GM19455 (cell line): ENCODE data around the gene SLC35D2.
A peak's percentile ranks its signal among the peaks of the same experiment; 100 is the strongest.

ENCODE experiments used
- ATAC-seq: cut with Tn5 transposase; IDR thresholded peaks from one replicate; pipeline ENCODE4 v1.9.1; 2021; ENCODE audit not compliant: unreplicated experiment

SLC35D2 gene

GRCh38 chr9:96383165-96383942, at the start of gene SLC35D2:
Gene SLC35D2, minus strand, starts transcription at chr9:96383711. Its CDS starts 77 bp downstream, at chr9:96383634.
- no peak for ATAC-seq

GRCh38 chr9:96430377-96430776, 46.9 kb upstream of the SLC35D2 start:
- no peak for ATAC-seq

GRCh38 chr9:96429732-96430131, 46.2 kb upstream of the SLC35D2 start:
- ATAC-seq = no peak

GRCh38 chr9:96425500-96426169, 42.1 kb upstream of the SLC35D2 start:
- no peak for ATAC-seq

- ATAC-seq = no peak
Observed at GRCh38 chr9:96423985-96424336, 40.5 kb upstream of the SLC35D2 start.

- no peak for ATAC-seq
Observed at GRCh38 chr9:96423322-96423984, 39.9 kb upstream of the SLC35D2 start.

- ATAC-seq = no peak
Observed at GRCh38 chr9:96420468-96421219, 37.1 kb upstream of the SLC35D2 start.

- ATAC-seq = no peak
Observed at GRCh38 chr9:96419691-96419969, 36.1 kb upstream of the SLC35D2 start.

- peak; percentile 39 for ATAC-seq
Observed at GRCh38 chr9:96418920-96419690, 35.6 kb upstream of the SLC35D2 start.

GRCh38 chr9:96418083-96418919, 34.8 kb upstream of the SLC35D2 start, which contains the start of gene ZNF367:
Gene ZNF367, minus strand, starts transcription at chr9:96418370. Its CDS starts 338 bp downstream, at chr9:96418032.
- peak; percentile 74 for ATAC-seq

- peak; percentile 6 for ATAC-seq
Observed at GRCh38 chr9:96417661-96418082, 34.2 kb upstream of the SLC35D2 start.

GRCh38 chr9:96417051-96417586, 33.6 kb upstream of the SLC35D2 start:
- peak; percentile 19 for ATAC-seq

GRCh38 chr9:96413302-96414221, 30.1 kb upstream of the SLC35D2 start:
- ATAC-seq = no peak

- ATAC-seq = no peak
Observed at GRCh38 chr9:96412174-96412913, 28.8 kb upstream of the SLC35D2 start.

GRCh38 chr9:96411129-96411838, 27.8 kb upstream of the SLC35D2 start:
- ATAC-seq = no peak

GRCh38 chr9:96408409-96409280, 25.1 kb upstream of the SLC35D2 start:
- no peak for ATAC-seq
